AG09319 (cell line): ENCODE results near the gene RNF135.
"Not testable (repeated sequence)": the region's sequence is repeated elsewhere in the genome, so short reads cannot be mapped to it uniquely, and the experiment has no call there.

Experiments used
- DNase-seq: peaks from one replicate; pipeline ENCODE4 v3.0.0-alpha.2; 2010; ENCODE audit warnings: low read depth; ENCODE audit errors: extremely low read depth
- CTCF ChIP-seq: IDR thresholded peaks from 2 replicates; pipeline ENCODE4 v1.5.1; 2011; ENCODE audit warnings: low read depth, mild to moderate bottlenecking, inconsistent platforms, low read length, moderate library complexity

RNF135 gene

GRCh38 chr17:31008374-31009041 is 37.7 kb downstream of the RNF135 start:
- DNase-seq: no peak
- TF ChIP-seq CTCF: no peak

- DNase-seq: not testable (repeated sequence)
Measured at GRCh38 chr17:31009042-31009702, 38.3 kb downstream of the RNF135 start.

GRCh38 chr17:31010014-31010413 is 39.2 kb downstream of the RNF135 start:
- not testable (repeated sequence) for DNase-seq

GRCh38 chr17:31013844-31014243 is 43.0 kb downstream of the RNF135 start:
- TF ChIP-seq CTCF: no peak
- no peak for DNase-seq

GRCh38 chr17:31015639-31016038 is 44.8 kb downstream of the RNF135 start:
- no peak for TF ChIP-seq CTCF
- DNase-seq: no peak

DNA sequence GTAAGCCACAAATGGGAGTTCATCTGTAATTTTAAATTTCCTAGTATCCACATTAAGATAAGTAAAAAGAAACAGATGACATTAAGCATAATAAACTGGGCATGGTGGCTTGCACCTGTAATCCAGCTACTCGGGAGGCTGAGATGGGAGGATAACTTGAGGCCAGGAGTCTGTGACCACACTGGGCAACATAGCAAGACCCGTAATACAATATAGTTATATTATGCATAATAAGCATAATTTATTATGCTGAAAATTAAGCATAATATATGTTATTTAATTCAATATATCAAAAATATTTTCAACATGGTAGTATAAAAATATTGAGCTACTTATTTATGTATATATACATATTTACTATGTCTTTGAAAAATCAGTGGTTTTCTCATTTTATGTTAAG is 48.2 kb downstream of the RNF135 start:
- TF ChIP-seq CTCF: no peak
- DNase-seq: no peak

DNA sequence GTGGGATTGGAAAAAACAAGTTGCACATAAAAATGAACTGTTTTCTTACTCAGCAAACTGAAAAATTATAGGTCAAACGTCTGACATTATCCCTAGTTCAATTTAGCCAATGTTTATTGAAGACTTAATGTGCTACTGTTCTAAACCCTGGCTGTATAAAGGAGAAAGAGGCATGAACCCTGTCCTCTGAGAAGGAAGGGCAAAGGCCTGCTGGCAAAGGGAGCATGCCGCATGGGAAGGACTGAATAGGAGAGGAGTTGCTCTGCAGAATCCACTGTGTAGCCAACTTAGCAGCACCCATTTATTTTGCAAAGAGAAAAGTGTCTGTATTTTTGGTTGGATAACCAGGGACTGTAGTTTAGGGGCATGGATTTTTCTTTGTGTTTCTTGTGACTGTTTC is 52.3 kb downstream of the RNF135 start:
- DNase-seq: not testable (repeated sequence)

DNA sequence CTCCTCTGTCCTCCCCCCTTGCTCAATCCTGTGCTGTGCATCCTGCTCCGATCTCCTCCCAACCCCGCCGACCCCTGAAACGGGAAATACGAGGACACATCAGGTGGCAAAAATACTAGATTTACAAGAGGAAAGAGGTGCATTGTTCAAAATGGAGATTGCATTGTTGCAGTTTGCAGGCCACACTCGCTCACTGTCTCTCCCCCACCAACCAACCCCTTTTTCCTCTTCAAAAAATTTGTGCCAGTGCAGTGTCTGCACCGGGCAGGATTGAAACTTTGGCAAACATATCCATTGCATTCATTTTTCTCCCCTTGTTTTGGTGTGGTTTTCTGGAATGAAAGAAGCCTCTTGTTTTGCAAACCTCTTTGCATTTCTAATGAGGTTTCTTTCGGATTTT is 61.0 kb downstream of the RNF135 start:
- TF ChIP-seq CTCF: no peak
- DNase-seq: no peak

DNA sequence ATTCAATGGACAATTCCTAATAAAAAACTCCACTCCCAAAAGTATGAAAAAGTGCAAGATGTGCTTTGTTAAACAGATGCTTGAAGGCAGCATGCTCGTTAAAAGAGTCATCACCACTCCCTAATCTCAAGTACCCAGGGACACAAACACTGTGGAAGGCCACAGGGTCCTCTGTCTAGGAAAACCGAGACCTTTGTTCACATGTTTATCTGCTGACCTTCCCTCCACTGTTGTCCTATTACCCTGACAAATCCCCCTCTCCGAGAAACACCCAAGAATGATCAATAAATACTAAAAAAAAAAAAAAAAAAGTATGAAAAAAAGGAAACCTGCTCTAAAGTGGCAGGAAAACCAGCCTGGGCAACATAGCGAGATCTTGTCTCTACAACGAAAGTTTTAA is 64.8 kb downstream of the RNF135 start:
- DNase-seq: not testable (repeated sequence)

DNA sequence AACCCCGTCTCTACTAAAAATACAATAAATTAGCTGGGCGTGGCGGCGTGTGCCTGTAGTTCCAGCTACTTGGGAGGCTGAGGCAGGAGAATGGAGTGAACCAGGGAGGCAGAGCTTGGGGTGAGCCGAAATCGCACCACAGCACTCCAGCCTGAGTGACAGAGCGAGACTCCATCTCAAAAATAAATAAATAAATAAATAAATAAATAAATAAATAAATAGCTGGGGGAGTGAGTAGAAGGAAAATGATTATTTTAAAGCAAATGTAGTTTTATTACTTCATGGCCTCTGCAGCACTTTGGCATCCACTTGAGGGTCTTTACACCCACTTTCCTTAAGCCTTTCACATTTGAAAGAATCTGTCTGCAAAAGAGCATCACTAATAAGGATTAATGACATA is 70.0 kb downstream of the RNF135 start:
- DNase-seq: not testable (repeated sequence)

DNA sequence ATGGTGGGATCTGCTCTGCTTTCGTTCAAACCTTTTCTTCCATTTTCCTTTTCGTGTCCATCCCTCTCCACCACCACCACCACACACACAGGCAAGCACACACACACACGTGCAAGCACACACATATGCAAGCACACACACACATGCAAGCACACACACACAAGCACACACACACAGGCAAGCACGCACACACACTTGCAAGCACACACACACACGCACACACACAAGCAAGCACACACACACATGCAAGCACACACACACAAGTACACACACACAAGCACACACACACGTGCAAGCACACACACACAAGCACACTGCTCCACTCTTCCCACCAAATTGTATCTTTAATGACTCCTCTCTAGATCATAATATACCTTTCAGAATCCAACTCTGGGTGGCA is 71.5 kb downstream of the RNF135 start:
- not testable (repeated sequence) for DNase-seq

GRCh38 chr17:31046856-31047425 is 76.1 kb downstream of the RNF135 start:
- DNase-seq: not testable (repeated sequence)
